SK-N-SH (cell line): ENCODE measurements around the gene HNRNPA1. TPM values are rescaled to one million over a fixed set of nuclear protein-coding genes. Genes with fewer than 3 reads are reported as not detected.

Experiments used
- CTCF ChIA-PET: fragments of 300-600, 350-600 bp; formaldehyde crosslinking; extraction: SDS; loops from one replicate; lab custom pipeline; 2021; lab: Yijun Ruan, JAX
- POLR2A ChIA-PET: fragments of 350-600 bp; sonication (Branson Sonifier 250); formaldehyde crosslinking; extraction: SDS; loops from one replicate; lab custom pipeline; 2020; ENCODE audit warnings: antibody characterized with exemption, inconsistent platforms; lab: Yijun Ruan, JAX
- DNase-seq: peaks from one replicate; pipeline ENCODE4 v3.0.0; 2012
- H2AFZ ChIP-seq: fragments of 200-600 bp; sonication (generic); 2 replicates; pipeline ENCODE4 v1.8.1; 2016; ENCODE audit warnings: antibody characterized with exemption, mild to moderate bottlenecking, low read depth
- H3F3A ChIP-seq: fragments of 200-600 bp; sonication (generic); replicated peaks from 2 replicates; pipeline ENCODE3; 2016; ENCODE audit warnings: antibody characterized with exemption, mild to moderate bottlenecking; ENCODE audit not compliant: insufficient read depth
- H3K27ac ChIP-seq, 2 experiments: fragments of 200-500 bp in 1 of 2; fragments of 200-600 bp in 1 of 2; sonication (Bioruptor generic) in 1 of 2; sonication (generic), shearing (Covaris generic) in 1 of 2; 2 replicates each; pipeline versions ENCODE4 v1.5.1 to v1.6.1; 2014 to 2016; ENCODE audit warnings: low read depth in 2 of 2, inconsistent platforms in 1 of 2, low read length in 1 of 2, mild to moderate bottlenecking in 1 of 2, mixed read lengths in 1 of 2
- H3K27me3 ChIP-seq: fragments of 200-600 bp; sonication (generic), shearing (Covaris generic); 2 replicates; pipeline ENCODE4 v1.6.1; 2016; ENCODE audit warnings: mixed run types; ENCODE audit not compliant: insufficient read depth
- H3K36me3 ChIP-seq, 2 experiments: fragments of 200-500 bp in 1 of 2; fragments of 200-600 bp in 1 of 2; sonication (Bioruptor generic) in 1 of 2; sonication (generic) in 1 of 2; replicated peaks in 1 of 2; 2 replicates each; pipeline versions ENCODE3 to v1.5.1; 2014 to 2016; ENCODE audit warnings: low read length in 1 of 2, mild to moderate bottlenecking in 1 of 2; ENCODE audit not compliant: insufficient read depth in 2 of 2, control insufficient read depth in 1 of 2
- H3K4me1 ChIP-seq, 2 experiments: fragments of 200-500 bp in 1 of 2; fragments of 200-600 bp in 1 of 2; sonication (Bioruptor generic) in 1 of 2; sonication (generic), shearing (Covaris generic) in 1 of 2; 2 replicates each; pipeline versions ENCODE4 v1.5.1 to v1.6.1; 2014 to 2016; ENCODE audit warnings: low read depth in 1 of 2, low read length in 1 of 2, mixed run types in 1 of 2; ENCODE audit not compliant: insufficient read depth in 2 of 2, control insufficient read depth in 1 of 2
- H3K4me2 ChIP-seq: fragments of 200-600 bp; sonication (generic), shearing (Covaris generic); 2 replicates; pipeline ENCODE4 v1.6.1; 2017; ENCODE audit warnings: mixed run types
- H3K4me3 ChIP-seq, 2 experiments: fragments of 200-500 bp in 1 of 2; fragments of 200-600 bp in 1 of 2; sonication (Bioruptor generic) in 1 of 2; sonication (generic), shearing (Covaris generic) in 1 of 2; 2 replicates each; pipeline versions ENCODE4 v1.5.1 to v1.8.1; 2014 to 2016; ENCODE audit warnings: low read depth in 2 of 2, inconsistent platforms in 1 of 2, low read length in 1 of 2, mild to moderate bottlenecking in 1 of 2, mixed read lengths in 1 of 2, moderate library complexity in 1 of 2
- H3K79me2 ChIP-seq: fragments of 200-600 bp; sonication (generic); 2 replicates; pipeline ENCODE4 v1.8.1; 2017; ENCODE audit warnings: mild to moderate bottlenecking; ENCODE audit not compliant: insufficient read depth
- H3K9ac ChIP-seq: fragments of 200-600 bp; sonication (generic); 2 replicates; pipeline ENCODE4 v1.6.1; 2017; ENCODE audit warnings: mixed run types
- H3K9me2 ChIP-seq: fragments of 200-600 bp; sonication (generic); 2 replicates; pipeline ENCODE4 v1.6.1; 2017; ENCODE audit warnings: mixed run types
- H3K9me3 ChIP-seq: fragments of 200-600 bp; sonication (generic); 2 replicates; pipeline ENCODE4 v1.6.1; 2017; ENCODE audit warnings: mixed run types, mild to moderate bottlenecking, moderate library complexity
- H4K20me1 ChIP-seq: fragments of 200-600 bp; sonication (generic); 2 replicates; pipeline ENCODE4 v1.6.1; 2017; ENCODE audit warnings: mild to moderate bottlenecking, mixed run types; ENCODE audit not compliant: insufficient read depth
- EZH2phosphoT487 ChIP-seq: fragments of 200-600 bp; sonication (generic); IDR thresholded peaks from 2 replicates; pipeline ENCODE4 v1.6.1; 2017; ENCODE audit warnings: low read depth, mixed run types, mild to moderate bottlenecking, antibody characterized with exemption, moderate library complexity, borderline replicate concordance
- IRF3 ChIP-seq: fragments of 150-350 bp; IDR thresholded peaks from 2 replicates; pipeline ENCODE4 v1.6.1; 2016; ENCODE audit warnings: mild to moderate bottlenecking, low read depth, low read length
- JUND ChIP-seq: IDR thresholded peaks from 2 replicates; pipeline ENCODE4 v1.4.0; 2012
- NFIC ChIP-seq: IDR thresholded peaks from 2 replicates; pipeline ENCODE4 v1.4.0; 2012; ENCODE audit warnings: borderline replicate concordance
- NRF1 ChIP-seq: IDR thresholded peaks from 2 replicates; pipeline ENCODE4 v1.6.1; 2012; ENCODE audit warnings: low read depth, mild to moderate bottlenecking, low read length
- RFX5 ChIP-seq: IDR thresholded peaks from 2 replicates; pipeline ENCODE4 v1.6.1; 2012; ENCODE audit warnings: mild to moderate bottlenecking, improper control_type of control experiment, low read length
- SIN3A ChIP-seq: IDR thresholded peaks from 2 replicates; pipeline ENCODE4 v1.6.1; 2012; ENCODE audit warnings: low read depth, mild to moderate bottlenecking, low read length, moderate library complexity, borderline replicate concordance
- YY1 ChIP-seq: IDR thresholded peaks from 2 replicates; pipeline ENCODE4 v1.4.0; 2012; ENCODE audit warnings: low read depth, mild to moderate bottlenecking
- WGBS: methylation state at CpG from one replicate; pipeline ENCODE4 v1.1.6; 2017; ENCODE audit warnings: low lambda C conversion rate; 5-methylcytosine and 5-hydroxymethylcytosine counted together
- polyA plus RNA-seq, 3 experiments: library from polyadenylated mRNA; depleted of rRNA; stranded (reverse); fragments of >200 nt; gene quantifications; 2 replicates each; pipeline ENCODE4 v1.2.3, GENCODE V29; 2012
- TF ChIP-seq, protein P1 (sequence below): IDR thresholded peaks from 2 replicates; pipeline ENCODE4 v1.4.0; 2012; ENCODE audit warnings: low read depth, borderline replicate concordance

HNRNPA1 gene
- polyA plus RNA-seq, 1 of the 3 experiments (the other 2 are of a cell fraction), result 773 TPM

DNA sequence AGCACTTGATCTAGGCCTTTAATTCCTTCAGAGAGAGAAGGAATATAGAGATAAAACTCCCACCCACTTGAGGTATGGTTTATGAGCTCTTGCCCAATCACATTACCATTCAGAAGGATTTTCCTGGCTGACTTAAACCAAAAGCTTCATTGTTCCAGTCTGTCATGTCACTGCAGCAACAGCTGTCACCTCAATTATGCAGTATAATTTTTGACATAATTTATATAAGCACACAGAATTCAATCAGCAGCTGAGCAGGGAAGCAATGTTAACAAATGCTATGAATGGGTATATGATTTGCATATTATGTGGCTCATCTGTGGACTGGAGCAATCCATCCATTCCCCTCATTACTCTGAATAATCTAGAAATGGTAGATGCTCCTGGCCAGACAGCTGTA lies 40.9 kb upstream of the HNRNPA1 start:
- no peak overlapping the region for H2AFZ ChIP-seq
- peaks cover 30% of the 10 kb centered on the region; the same call in 1 of the 2 replicates for H3K79me2 ChIP-seq
- ChIA-PET POLR2A (interaction anchor here (1.8 kb wide), 1 partner anchor 41 kb away, joined by 4 read pairs; the partner anchor contains the start of gene HNRNPA1), CTCF (interaction anchor here (0.7 to 3.2 kb wide), 9 partner anchors 11 to 255 kb away, joined by 3 to 24 read pairs (median 4); partner anchors contain the start of gene HOXC10)
- no peaks in the 10 kb centered on the region for H3K27me3 ChIP-seq
- TF ChIP-seq IRF3 (no peak), SIN3A (no peak), YY1 (no peak), RFX5 (no peak)
- TF ChIP-seq, protein P1, sequence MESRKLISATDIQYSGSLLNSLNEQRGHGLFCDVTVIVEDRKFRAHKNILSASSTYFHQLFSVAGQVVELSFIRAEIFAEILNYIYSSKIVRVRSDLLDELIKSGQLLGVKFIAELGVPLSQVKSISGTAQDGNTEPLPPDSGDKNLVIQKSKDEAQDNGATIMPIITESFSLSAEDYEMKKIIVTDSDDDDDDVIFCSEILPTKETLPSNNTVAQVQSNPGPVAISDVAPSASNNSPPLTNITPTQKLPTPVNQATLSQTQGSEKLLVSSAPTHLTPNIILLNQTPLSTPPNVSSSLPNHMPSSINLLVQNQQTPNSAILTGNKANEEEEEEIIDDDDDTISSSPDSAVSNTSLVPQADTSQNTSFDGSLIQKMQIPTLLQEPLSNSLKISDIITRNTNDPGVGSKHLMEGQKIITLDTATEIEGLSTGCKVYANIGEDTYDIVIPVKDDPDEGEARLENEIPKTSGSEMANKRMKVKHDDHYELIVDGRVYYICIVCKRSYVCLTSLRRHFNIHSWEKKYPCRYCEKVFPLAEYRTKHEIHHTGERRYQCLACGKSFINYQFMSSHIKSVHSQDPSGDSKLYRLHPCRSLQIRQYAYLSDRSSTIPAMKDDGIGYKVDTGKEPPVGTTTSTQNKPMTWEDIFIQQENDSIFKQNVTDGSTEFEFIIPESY, result no peak
- peaks cover 21% of the 10 kb centered on the region for H3F3A ChIP-seq
- no peak for DNase-seq
- H3K36me3 ChIP-seq, result peaks cover 52 to 74% of the 10 kb centered on the region in 2 experiments
- H3K4me3 ChIP-seq, result no peak overlapping the region
- H3K4me1 ChIP-seq, result no peaks in the 10 kb centered on the region
- no peaks in the 10 kb centered on the region for H3K9me3 ChIP-seq
- H3K4me2 ChIP-seq, result no peak overlapping the region
- H3K27ac ChIP-seq, result no peak overlapping the region
- H3K9ac ChIP-seq, result no peak overlapping the region
- H4K20me1 ChIP-seq, result no peaks in the 10 kb centered on the region
- no peaks in the 10 kb centered on the region for H3K9me2 ChIP-seq

- no peaks in the 10 kb centered on the region for H3K4me1 ChIP-seq
- no peaks in the 10 kb centered on the region for H3K9me2 ChIP-seq
- no peak overlapping the region for H3K4me3 ChIP-seq
- H4K20me1 ChIP-seq, result no peaks in the 10 kb centered on the region
- no peak overlapping the region for H3K9ac ChIP-seq
- CTCF ChIA-PET, result interaction anchor here (1.2 to 3.3 kb wide), 6 partner anchors 11 to 139 kb away, joined by 4 to 24 read pairs (median 7); no protein-coding TSS in a partner anchor
- H3K4me2 ChIP-seq, result no peak overlapping the region
- no peak for TF ChIP-seq NFIC
- TF ChIP-seq EZH2phosphoT487, result no peak
- TF ChIP-seq JUND, result no peak
- TF ChIP-seq RFX5, result no peak
- TF ChIP-seq NRF1, result no peak
- peaks cover 21% of the 10 kb centered on the region for H3F3A ChIP-seq
- peaks cover 31% of the 10 kb centered on the region for H3K79me2 ChIP-seq
- POLR2A ChIA-PET, result interaction anchor here (1.8 kb wide), 1 partner anchor 40 kb away, joined by 4 read pairs; the partner anchor contains the start of gene HNRNPA1
- H3K9me3 ChIP-seq, result no peaks in the 10 kb centered on the region
- 76% methylated on average over 2 of the region's 2 CpGs for WGBS
- peaks cover 52 to 74% of the 10 kb centered on the region in 2 experiments for H3K36me3 ChIP-seq
- H3K27ac ChIP-seq, result no peak overlapping the region
- no peaks in the 10 kb centered on the region for H3K27me3 ChIP-seq
- no peak for DNase-seq
- no peak overlapping the region for H2AFZ ChIP-seq
Measured at GRCh38 chr12:54240129-54240528, 40.4 kb upstream of the HNRNPA1 start.
